GM12878 (cell line): ENCODE data around the gene ZNF775.

Source experiments
- CEBPB ChIP-seq, 2 experiments: fragments of 150-350 bp in 1 of 2; IDR thresholded peaks; 2 replicates each; pipeline ENCODE4 v1.6.1; 2012 to 2014; ENCODE audit warnings: low read depth in 2 of 2, low read length in 2 of 2, borderline replicate concordance in 1 of 2, inconsistent platforms in 1 of 2
- CHD1 ChIP-seq: IDR thresholded peaks from 2 replicates; pipeline ENCODE4 v1.6.1; 2012; ENCODE audit warnings: low read depth, low read length, improper control_type of control experiment
- POLR2AphosphoS5 ChIP-seq: IDR thresholded peaks from 2 replicates; pipeline ENCODE4 v1.6.1; 2011; ENCODE audit warnings: mild to moderate bottlenecking, low read length, inconsistent platforms

- TF ChIP-seq POLR2AphosphoS5: no peak
- TF ChIP-seq CHD1: no peak
- no peak for TF ChIP-seq CEBPB (IDR thresholded peaks at IDR 0.05; ENCODE audit: borderline replicate concordance in 1 of 2, low read depth in 2 of 2, low read length in 2 of 2)
These were observed 20.7 kb upstream of the ZNF775 start for GRCh38 chr7:150358433-150358832.
